Activated effector memory CD4-positive, alpha-beta T cell treated with Interleukin-2 at 50 U/mL for 16 hours (primary cell): ENCODE results near the gene TENM4.

Experiments
- DNase-seq: peaks from one replicate; pipeline ENCODE4 v3.0.0-alpha.2; 2020

The TENM4 gene

DNA sequence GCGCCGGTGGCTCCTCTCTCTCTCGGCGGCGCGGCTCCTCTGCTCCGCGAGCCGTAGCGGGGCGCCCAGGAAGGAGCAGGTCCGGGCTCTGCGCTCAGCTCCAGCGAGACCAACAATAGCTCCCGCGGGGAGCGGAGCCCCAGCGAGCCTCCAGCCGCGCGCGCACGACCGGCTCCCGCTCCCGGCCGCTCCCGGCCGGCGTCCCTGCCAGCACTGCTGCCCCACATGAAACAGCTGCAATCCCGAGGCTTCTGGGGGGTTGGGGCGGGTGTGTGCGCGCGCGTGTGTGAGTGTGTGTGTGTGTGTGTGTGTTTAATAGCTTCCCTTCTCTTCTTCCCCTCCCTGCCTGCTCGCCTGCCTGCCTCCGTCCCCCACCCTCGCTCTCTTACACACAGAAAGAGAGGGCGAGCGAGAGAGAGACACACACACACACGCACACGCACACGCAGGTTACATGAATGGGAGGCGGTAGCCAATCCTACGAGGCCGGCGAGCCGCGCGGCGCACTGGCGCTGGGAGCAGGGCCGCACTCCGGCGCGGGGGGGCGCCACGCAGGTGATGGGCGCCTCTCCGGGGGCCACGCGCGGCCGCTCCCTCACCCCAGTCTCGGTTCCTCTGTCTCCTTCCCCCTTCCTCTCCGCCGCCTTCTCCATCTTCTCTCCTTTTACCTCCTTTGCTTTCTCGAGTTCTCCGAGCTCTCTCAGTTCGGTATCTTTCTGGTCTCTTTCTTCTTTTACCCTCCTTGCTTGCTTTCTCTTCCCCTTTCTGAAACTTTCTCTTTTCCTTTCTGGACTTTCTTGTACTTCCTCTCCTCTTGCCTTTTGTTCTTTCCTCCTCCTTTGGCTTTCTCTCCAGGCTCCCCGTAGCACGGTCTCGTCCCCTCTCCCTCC, at the start of gene TENM4:
Gene TENM4, minus strand, starts transcription at position 460 of the 890 bp plus-strand sequence. CDS start 371,086 bp downstream, outside the sequence.
- DNase-seq = no peak

- DNase-seq = no peak
Measured at GRCh38 chr11:79488286-79488685, 47.5 kb upstream of the TENM4 start.

GRCh38 chr11:79487412-79487811, 46.6 kb upstream of the TENM4 start:
- DNase-seq = no peak

GRCh38 chr11:79486242-79486984, 45.6 kb upstream of the TENM4 start:
- DNase-seq = no peak

DNA sequence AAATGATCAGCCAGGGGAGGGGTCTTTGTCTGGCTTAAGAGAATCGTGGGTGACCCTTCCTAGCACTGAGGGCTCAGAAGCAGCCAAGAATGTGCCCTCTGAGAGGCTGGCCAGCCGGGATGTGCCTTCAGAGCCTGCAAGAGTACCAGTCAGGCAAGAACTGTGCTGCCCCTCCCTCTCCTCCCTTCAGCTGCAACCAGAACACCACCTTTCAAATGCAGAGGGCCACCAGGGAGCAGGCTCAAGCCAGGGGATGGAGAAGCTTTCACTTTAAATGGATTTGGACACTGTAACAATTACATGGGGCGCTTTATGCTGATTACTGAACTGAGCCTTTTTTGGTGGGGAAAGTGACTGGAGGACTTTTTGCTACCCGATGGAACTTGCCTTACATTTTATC, 44.9 kb upstream of the TENM4 start:
- DNase-seq = no peak

GRCh38 chr11:79484872-79485271, 44.0 kb upstream of the TENM4 start:
- no peak for DNase-seq

DNA sequence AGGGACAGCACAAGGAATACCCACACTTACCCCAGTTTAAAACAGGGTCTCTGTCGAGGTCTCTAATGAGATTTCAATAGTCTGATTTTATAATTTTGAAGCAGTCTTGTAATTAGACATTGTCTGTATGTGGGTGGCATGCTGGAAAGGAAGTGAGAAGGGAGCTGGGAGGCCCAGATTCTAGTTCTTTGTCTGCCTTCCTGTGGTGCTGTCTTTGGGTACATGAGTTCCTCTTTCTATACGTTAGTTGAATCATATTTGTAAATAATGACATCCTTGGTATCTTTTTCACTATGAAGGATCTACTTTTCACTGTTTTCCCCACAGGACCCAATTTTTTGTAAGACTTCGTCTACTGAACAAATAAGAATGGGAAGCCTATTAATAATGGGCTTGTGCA, 42.0 kb upstream of the TENM4 start:
- DNase-seq = no peak

- DNase-seq = no peak
Measured at GRCh38 chr11:79481795-79482194, 41.0 kb upstream of the TENM4 start.

DNA sequence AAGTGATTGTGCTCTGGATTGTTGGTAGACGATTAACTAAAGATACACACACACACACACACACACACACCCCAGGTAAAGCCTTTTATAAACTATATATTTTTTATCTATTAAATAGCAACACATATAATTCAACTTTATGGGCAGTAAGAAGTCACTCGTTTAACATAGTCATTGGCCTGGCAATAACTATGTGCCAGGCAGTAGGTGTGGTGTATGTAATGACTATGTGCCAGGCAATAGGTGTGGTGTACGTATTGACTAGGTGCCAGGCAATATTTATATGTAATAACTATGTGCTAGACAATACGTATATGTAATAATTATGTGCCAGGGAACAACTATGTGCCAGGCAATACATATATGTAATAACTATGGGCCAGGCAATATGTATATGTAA, 40.0 kb upstream of the TENM4 start:
- DNase-seq = no peak

DNA sequence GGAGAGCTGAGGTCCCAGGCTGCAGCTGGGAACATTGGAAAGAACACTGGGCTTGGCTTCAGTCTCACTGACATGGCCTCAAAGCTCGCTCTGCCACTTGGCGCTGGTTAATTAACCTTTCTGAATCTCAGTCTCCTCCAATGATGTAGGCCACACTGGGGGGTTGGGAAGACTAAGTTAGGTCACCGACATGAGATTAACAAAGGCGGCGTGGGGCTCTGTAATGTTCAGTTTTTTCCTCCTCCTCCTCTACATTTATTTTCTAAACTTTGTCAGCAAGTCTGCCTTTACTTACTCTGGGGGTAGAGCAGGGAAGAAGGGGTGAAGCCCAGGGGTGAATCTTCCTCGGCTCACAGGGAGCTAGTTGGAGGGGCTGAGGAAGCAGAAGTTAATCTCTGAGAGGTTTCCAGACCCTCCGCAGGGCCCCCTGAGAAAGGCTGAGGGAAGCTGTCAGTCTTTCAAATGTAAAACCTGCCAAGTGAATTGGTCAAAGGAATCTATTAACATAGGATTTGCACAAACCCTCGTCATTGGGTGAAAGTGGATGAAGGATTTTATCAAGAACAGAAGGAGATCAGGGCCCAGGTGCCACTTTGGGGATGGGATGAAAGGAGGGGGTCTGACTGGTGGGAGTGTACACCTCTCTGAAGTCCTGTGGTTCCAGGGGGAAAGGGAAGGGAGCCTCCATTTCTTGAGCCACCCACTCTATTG, 32.1 kb upstream of the TENM4 start:
- no peak for DNase-seq

GRCh38 chr11:79471071-79471844, 30.4 kb upstream of the TENM4 start:
- DNase-seq = no peak

DNA sequence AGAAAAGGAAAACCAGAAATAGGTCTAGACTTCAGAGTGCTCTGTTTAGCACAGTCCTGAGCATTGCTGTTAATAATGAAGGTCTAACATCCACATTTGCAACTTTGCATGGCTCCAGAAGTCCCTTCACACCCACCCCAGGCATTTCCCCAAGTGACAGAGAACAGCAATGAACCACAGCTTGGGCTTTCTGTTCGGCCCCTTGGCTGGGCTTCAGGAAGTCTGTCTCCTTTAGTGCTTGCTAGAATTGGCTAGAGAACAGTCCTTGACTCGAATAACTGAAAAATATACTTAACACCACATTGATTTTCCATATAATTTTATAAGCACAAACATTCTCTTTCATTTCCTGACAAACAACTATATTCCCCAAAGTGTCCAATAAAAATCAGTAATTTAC, 29.3 kb upstream of the TENM4 start:
- DNase-seq = no peak

GRCh38 chr11:79467761-79468160, 26.9 kb upstream of the TENM4 start:
- no peak for DNase-seq

GRCh38 chr11:79466411-79466810, 25.6 kb upstream of the TENM4 start:
- no peak for DNase-seq

DNA sequence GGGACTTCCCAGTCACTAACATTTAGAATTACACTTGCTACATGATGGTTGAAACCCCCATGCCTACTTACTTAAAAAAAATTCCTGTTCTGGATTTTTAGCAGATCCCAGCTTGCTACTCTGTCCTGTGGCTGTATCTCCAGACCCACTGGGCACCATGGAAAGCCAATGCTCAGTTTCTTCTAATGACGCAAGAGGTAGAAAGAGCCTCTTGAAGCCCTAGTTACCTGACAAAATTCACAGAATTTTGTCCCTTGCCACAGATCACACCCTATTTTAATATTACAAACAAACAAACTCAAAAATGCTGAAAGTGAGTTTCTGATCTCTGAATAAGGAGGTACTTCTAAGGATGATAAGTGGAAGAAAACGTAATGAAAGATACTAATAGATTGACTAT, 24.3 kb upstream of the TENM4 start:
- DNase-seq = no peak

GRCh38 chr11:79461666-79462645, 21.1 kb upstream of the TENM4 start:
- no peak for DNase-seq

- no peak for DNase-seq
Measured at GRCh38 chr11:79461144-79461543, 20.3 kb upstream of the TENM4 start.

DNA sequence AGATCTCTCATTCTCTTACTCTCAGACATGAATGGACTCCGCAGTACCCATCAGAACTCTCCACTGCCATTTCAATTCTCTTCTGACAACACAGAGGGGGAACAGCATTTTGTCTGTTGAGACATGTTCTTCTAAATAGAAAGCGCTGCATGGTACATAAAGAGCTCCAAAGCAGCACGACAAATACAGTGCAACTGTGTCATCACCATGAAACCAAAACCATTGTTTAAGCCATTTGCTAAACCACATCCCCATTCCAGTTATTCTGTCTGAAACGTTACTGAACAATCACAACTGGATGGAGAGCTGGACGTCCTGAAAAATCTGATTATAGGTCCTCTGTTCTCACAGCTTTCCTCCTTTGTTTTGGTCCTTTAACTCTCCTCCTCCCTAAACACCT, 17.9 kb upstream of the TENM4 start:
- no peak for DNase-seq

DNA sequence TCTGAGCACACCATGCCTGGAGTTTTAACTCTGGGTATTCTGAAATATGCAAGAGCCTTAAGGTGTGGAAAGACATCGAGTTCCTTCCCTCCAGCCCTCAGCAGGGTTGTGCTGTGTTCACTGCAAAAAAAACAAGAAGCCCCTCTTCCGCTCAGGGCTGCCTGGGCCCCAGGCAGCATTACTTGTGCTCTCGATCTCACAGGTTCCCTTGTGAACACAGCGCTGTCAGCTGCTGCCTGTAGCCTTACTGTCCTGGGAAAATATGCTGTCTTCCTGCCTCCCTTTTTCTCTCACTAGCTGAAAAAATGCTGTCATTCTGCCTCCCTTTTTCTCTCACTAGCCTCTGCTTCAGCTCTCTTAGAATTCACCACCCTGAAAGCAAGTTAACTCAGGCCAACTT, 15.7 kb upstream of the TENM4 start:
- DNase-seq = no peak

GRCh38 chr11:79453617-79454016, 12.8 kb upstream of the TENM4 start:
- no peak for DNase-seq

DNA sequence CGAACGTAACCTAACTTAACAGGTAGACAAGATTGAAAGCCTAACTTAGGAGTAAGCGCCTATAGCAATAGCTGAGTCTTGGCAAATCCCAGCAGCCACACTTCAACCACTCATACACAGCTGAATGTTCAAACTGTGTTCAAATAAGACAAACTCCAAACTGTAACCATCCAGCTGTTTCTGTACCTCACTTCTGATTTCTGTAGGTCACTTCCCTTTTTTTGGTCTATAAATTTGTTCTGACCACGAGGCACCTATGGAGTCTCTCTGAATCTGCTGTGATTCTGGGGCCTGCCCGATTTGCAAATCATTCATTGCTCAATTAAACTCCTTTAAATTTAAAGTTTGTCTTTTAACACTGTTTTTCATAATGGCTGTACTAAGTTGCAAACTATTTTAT, 8.2 kb upstream of the TENM4 start:
- DNase-seq = no peak
